HG02852 (cell line): Measurements from ENCODE around the gene MCCD1.

ENCODE experiments used
- ATAC-seq: cut with Tn5 transposase; IDR thresholded peaks from one replicate; pipeline ENCODE4 v1.9.1; 2021; ENCODE audit warnings: mild to moderate bottlenecking, moderate library complexity; ENCODE audit not compliant: unreplicated experiment

Gene MCCD1

GRCh38 chr6:31510007-31510406 is 18.8 kb upstream of the MCCD1 start:
- ATAC-seq, result no peak

DNA sequence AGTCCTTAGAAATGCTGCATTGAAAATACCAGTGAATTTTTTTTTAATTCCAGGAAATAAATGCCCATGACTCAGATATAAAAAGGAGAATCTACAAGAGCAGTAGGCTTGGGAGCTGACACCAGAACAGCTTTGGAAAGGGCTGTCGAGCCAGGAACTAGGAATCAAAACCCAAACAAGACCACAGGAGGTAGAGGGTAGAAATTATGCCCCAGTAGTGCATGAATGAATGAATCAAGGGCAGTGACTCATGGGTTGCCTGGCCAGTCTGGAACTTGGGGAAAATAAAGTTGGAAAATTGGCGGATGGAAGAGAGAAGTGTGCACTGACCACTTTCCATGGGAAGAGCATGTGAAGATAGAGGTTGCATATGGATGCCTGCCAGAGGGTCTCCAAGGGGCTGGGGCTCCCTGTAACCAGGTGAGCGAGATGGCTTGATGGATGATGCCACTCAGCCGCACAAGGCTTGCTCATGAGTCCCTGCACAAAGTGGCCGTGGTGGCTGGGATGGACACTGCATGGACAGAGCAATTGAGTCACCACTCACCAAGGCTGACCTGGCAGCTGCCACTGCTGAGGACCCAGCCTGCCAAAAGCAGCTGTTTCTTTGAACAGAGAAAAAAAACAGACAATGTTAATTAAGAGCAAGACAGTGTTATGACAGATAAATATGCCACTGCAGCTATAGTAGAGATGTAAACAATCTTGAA is 15.2 kb upstream of the MCCD1 start:
- no peak for ATAC-seq

DNA sequence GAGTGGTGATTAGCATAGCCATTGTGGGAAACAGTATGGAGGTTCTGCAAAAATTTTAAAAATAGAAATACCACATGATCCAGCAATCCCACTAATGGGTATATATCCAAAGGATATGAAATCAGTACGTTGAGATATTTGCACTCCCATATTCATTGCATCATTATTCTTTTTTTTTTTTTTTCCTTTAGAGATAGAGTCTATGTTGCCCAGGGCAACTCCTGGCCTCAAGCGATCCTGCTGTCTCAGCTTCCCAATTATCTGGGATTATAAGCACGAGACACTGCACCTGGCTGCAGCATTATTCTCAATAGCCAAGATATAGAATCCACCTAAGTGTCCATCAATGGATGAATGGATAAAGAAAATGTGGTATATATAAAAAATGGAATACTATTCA is 6.9 kb upstream of the MCCD1 start:
- no peak for ATAC-seq

DNA sequence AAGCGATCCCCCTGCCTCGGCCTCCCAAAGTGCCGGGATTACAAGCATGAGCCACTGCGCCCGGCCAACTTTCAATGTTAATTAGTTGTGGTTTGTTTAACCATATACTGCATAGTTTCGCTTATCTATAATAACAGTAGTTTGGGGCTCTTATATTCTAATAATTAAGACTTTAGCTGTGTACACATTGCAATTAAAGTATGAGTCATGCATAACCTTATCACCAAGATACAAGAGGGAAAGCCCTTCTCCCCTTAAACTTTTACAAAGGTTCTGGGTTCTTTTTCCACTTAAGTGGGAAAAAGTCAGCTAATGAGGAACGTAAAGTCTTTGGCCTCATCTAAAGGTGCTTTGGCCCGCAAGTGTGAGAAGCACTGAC is 3.2 kb upstream of the MCCD1 start:
- no peak for ATAC-seq

DNA sequence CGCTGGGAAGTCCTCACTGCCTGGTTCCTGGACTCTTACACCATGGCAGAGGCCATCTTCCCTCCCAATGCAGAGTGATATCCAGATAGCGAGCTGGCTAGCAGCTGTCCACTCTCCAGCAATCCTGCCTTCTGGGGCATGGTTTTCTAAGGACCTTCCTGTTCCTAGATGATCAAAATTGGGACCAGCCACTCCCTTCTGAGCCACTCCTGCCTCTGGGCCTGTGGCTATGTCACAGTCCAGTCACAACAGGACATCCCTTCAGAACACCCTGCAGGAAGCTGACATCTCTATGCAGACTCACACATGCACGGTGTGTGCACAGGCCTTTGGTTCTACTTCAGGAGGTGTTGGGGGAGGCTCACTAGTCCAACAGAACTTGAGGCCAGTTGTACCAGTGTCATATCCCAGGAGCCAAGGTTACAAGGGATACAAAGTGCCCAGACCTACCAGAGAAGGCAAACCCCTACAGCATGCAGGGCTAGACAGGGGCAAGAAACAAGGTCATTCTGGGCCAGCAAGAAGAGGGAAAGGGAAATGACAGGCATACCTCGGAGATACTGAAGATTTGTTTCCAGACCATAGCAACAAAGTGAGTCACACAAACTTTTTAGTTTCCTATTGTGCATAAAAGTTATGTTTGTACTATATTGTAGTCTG is 2.7 kb upstream of the MCCD1 start:
- ATAC-seq, result no peak

GRCh38 chr6:31528307-31528777 is 420 bp upstream of the MCCD1 start:
- ATAC-seq, result no peak

GRCh38 chr6:31529329-31530150 is 778 bp downstream of the MCCD1 start:
- ATAC-seq, result no peak

- no peak for ATAC-seq
Observed at GRCh38 chr6:31530659-31531058, 1.9 kb downstream of the MCCD1 start.

- no peak for ATAC-seq
Observed at GRCh38 chr6:31531162-31531561, 2.4 kb downstream of the MCCD1 start.

DNA sequence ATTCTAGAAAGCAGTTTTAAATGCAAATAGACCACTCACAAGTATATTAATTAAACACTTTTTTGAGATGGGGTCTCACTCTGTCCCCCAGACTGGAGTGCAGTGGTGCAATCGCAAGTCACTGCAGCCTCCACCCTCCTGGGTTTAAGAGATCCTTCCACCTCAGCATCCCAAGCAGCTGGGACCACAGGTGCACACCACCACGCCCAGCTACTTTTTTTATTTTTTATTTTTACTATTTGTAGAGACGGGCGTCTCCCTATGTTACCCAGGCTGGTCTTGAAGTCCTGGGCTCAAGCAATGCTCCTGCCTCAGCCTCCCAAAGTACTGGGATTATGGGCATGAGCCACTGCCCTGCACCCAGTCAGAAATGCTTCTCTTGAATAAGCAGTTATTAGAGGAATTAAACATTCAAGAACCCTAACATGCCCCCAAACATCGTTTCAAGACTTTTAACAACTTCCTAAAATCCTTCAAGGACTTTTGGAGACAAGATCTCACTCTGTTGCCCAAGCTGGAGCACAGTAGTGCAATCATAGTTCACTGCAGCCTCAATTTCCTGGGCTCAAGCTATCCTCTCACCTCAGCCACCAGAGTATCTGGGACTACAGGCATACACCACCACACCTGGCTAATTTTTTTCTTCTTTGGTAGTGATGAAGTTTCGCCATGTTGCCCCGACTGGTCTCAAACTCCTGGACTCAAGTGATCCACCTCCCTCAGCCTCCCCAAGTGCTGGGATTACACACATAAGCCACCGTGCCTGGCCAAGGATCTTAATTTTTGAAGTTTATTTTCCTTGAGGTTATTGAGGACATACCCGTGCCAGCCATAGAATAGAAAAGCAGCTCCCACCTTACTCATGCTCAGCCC is 3.2 kb downstream of the MCCD1 start:
- no peak for ATAC-seq

DNA sequence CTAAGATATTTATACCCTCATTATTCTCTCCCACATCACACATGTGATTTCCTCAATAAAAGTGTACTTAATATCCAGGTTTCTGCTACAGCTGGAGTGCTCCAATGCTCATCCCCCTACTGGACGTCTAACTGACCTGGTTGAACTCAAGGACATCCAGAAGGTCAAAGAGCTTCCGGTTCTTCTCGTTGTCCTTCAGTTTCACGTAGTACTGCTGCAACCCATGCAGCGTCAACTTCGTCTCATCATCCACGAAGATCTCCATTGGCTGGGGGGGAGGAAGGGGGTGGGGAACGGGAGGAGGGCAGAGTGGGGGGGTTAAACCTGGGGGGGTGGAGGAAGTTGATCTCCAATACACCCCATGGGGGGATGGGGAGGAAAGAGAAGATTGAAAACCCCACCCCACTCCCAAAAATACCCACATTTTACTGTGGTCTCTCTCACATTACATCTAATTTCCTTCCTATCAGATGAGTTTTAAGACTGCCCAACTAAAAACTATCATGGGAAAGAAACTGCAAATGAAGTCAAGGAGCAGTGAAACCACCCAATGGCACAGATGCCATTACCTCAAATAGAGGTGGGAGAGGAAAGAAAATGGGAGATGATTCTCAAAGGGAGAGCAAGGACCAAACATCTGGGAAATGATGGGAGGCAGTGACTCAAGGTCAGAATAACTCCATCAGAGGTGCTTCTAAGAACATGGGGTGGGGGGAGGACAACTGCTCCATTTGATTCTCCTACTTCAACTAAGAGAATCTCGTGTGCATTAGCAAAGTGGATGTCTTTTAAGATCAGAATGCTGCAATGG is 4.1 kb downstream of the MCCD1 start:
- ATAC-seq, result no peak

- no peak for ATAC-seq
Observed at GRCh38 chr6:31533455-31533841, 4.7 kb downstream of the MCCD1 start.

GRCh38 chr6:31534011-31534410 is 5.2 kb downstream of the MCCD1 start:
- no peak for ATAC-seq

GRCh38 chr6:31534521-31535040 is 5.8 kb downstream of the MCCD1 start:
- no peak for ATAC-seq

DNA sequence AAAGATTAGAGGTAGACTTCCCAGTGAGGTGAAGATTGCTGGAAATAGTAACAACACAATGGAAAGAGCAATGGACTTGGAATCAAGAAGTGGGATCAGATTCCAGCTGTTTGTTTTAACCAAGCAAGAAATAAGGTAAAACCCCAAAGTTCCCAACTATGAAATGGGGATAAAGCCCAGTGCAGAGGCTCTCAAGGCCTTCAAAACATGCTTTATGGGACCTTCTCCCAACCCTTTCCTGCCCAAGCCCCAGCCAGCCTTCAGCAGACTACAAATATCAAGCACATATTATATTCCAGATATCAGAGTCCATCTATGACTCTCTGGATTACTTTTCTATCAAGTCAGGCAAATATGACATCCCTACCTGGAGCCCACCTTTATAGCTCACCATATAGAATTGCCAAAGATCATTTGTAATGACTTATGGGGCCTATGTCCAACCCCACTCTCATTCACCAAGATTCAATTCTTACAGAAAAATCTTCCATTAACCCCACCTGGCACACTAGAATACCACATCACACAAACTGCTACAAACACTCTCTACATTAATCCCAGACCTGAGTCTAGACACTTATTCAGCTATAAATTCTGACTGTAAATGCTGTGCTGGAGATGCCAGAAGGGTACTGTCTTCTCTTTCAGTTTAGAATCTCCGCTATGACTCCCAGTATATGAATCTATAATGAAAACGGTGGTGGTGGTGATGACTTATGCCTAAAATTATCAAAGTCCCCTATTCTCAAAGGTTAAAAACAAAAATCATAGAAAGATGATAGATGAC is 7.0 kb downstream of the MCCD1 start:
- no peak for ATAC-seq

- ATAC-seq, result no peak
Observed at GRCh38 chr6:31538805-31539400, 10.1 kb downstream of the MCCD1 start.

GRCh38 chr6:31540640-31541039 is 11.9 kb downstream of the MCCD1 start:
- ATAC-seq, result no peak

- ATAC-seq, result peak; percentile 23
Observed at GRCh38 chr6:31541059-31541657, 12.4 kb downstream of the MCCD1 start.
